B cell (primary cell): ENCODE measurements around the gene TTYH1. TPM values are rescaled to one million over a fixed set of nuclear protein-coding genes. Genes with fewer than 3 reads are reported as not detected.
A peak's percentile ranks its signal among the peaks of the same experiment; 100 is the strongest.

ENCODE experiments used
- ATAC-seq: fragments of 200-7000 bp; cut with Tn5 transposase; one replicate; pipeline ENCODE4 v1.10.0; 2021; ENCODE audit warnings: low read depth, mild to moderate bottlenecking, moderate number of reproducible peaks, moderate library complexity
- CTCF ChIA-PET: fragments of 350-600 bp; sonication (Branson Sonifier 250); formaldehyde crosslinking; loops from one replicate; lab custom pipeline; 2021; ENCODE audit warnings: antibody characterized with exemption, inconsistent platforms; lab: Charles Lee
- POLR2A ChIA-PET: fragments of 350-600 bp; sonication (Branson Sonifier 250); formaldehyde crosslinking; loops from one replicate; lab custom pipeline; 2021; ENCODE audit warnings: antibody characterized with exemption; lab: Charles Lee
- DNase-seq: peaks from one replicate; pipeline ENCODE4 v3.0.0; 2013
- H2AFZ ChIP-seq: 2 replicates; pipeline ENCODE4 v1.6.1; 2012; ENCODE audit warnings: mild to moderate bottlenecking, low read depth, low read length; ENCODE audit not compliant: insufficient read depth, poor library complexity, severe bottlenecking
- H3K27ac ChIP-seq, 2 donors: 1 replicate in 1 of 2; 2 replicates in 1 of 2; pipeline ENCODE4 v1.5.1; 2012 to 2013; ENCODE audit warnings: low read length in 2 of 2, mild to moderate bottlenecking in 2 of 2, moderate library complexity in 1 of 2
- H3K27me3 ChIP-seq, 4 experiments: fragments of 200-600 bp in 1 of 4; sonication (generic) in 1 of 4; replicated peaks in 1 of 4; 1 replicate in 2 of 4; 2 replicates in 2 of 4; pipeline versions ENCODE4 v1.6.1 to v1.7.0; 2013 to 2016; ENCODE audit warnings: low read length in 3 of 4, mild to moderate bottlenecking in 2 of 4, mixed read lengths in 1 of 4, moderate library complexity in 1 of 4; ENCODE audit not compliant: insufficient read depth in 4 of 4, control insufficient read depth in 3 of 4; ENCODE audit errors: control extremely low read depth in 1 of 4
- H3K36me3 ChIP-seq, 2 experiments: replicated peaks in 1 of 2; 1 replicate in 1 of 2; 2 replicates in 1 of 2; pipeline versions ENCODE4 v1.6.1 to v1.7.1; 2013; ENCODE audit warnings: low read length in 1 of 2; ENCODE audit not compliant: insufficient read depth in 2 of 2, control insufficient read depth in 1 of 2; ENCODE audit errors: control extremely low read depth in 1 of 2, extremely low read depth in 1 of 2
- H3K4me1 ChIP-seq, 2 donors: fragments of 200-600 bp in 1 of 2; sonication (generic) in 1 of 2; 1 replicate in 1 of 2; 2 replicates in 1 of 2; pipeline versions ENCODE4 v1.5.1 to v1.6.1; 2013 to 2017; ENCODE audit warnings: low read length in 2 of 2; ENCODE audit not compliant: control insufficient read depth in 2 of 2, insufficient read depth in 2 of 2
- H3K4me2 ChIP-seq: replicated peaks from 2 replicates; pipeline ENCODE3; 2012; ENCODE audit warnings: mild to moderate bottlenecking, low read depth, low read length; ENCODE audit not compliant: poor library complexity, severe bottlenecking
- H3K4me3 ChIP-seq, 5 experiments: fragments of 200-600 bp in 1 of 5; sonication (generic) in 1 of 5; 1 replicate in 3 of 5; 2 replicates in 2 of 5; pipeline versions ENCODE4 v1.5.1 to v1.7.0; 2011 to 2016; ENCODE audit warnings: low read length in 4 of 5, mild to moderate bottlenecking in 4 of 5, low read depth in 2 of 5, control low read depth in 1 of 5, moderate library complexity in 1 of 5; ENCODE audit not compliant: insufficient read depth in 1 of 5; ENCODE audit errors: control extremely low read depth in 1 of 5, extremely low read depth in 1 of 5
- H3K79me2 ChIP-seq: fragments of 200-600 bp; sonication (generic); one replicate; pipeline ENCODE4 v1.6.0; 2016; ENCODE audit warnings: low read length; ENCODE audit not compliant: control insufficient read depth, insufficient read depth
- H3K9ac ChIP-seq: fragments of 200-600 bp; sonication (generic); 2 replicates; pipeline ENCODE4 v1.6.1; 2017; ENCODE audit warnings: mild to moderate bottlenecking, low read length, moderate library complexity
- H3K9me3 ChIP-seq, 3 donors: one replicate each; pipeline versions ENCODE4 v1.6.1 to v1.7.1; 2013; ENCODE audit warnings: low read length in 2 of 3; ENCODE audit not compliant: control insufficient read depth in 2 of 3, insufficient read depth in 1 of 3; ENCODE audit errors: control extremely low read depth in 1 of 3
- H4K20me1 ChIP-seq: 2 replicates; pipeline ENCODE4 v1.6.0; 2012; ENCODE audit warnings: mild to moderate bottlenecking, low read length; ENCODE audit not compliant: insufficient read depth, control insufficient read depth, poor library complexity, severe bottlenecking
- H3K27ac Mint-ChIP-seq: one replicate; pipeline ENCODE4 v1.8.0; 2021; ENCODE audit warnings: mixed read lengths
- H3K27me3 Mint-ChIP-seq: one replicate; pipeline ENCODE4 v1.8.0; 2021; ENCODE audit warnings: mixed read lengths
- H3K4me1 Mint-ChIP-seq: one replicate; pipeline ENCODE4 v1.8.0; 2021; ENCODE audit warnings: mixed read lengths
- H3K4me3 Mint-ChIP-seq: one replicate; pipeline ENCODE4 v1.8.0; 2021; ENCODE audit warnings: mixed read lengths
- H3K9me3 Mint-ChIP-seq: one replicate; pipeline ENCODE4 v1.8.0; 2022; ENCODE audit warnings: mixed read lengths; ENCODE audit not compliant: insufficient read depth
- CTCF ChIP-seq: fragments of 200-600 bp; IDR thresholded peaks from one replicate; pipeline ENCODE4 v1.8.0; 2022; ENCODE audit warnings: antibody characterized with exemption, mild to moderate bottlenecking
- WGBS: methylation state at CpG from one replicate; pipeline ENCODE4 v1.1.5; 2013; ENCODE audit warnings: missing lambda C conversion rate; ENCODE audit not compliant: insufficient coverage; 5-methylcytosine and 5-hydroxymethylcytosine counted together
- intact Hi-C: fragments of 100-400 bp; cut with micrococcal nuclease; formaldehyde crosslinking; loops from one replicate; pipeline ENCODE4 v1.10.0; 2022
- polyA plus RNA-seq: library from polyadenylated mRNA; depleted of rRNA; stranded (reverse); fragments of >200 nt; gene quantifications from 2 replicates; pipeline ENCODE4 v1.2.3, GENCODE V29; 2012
- total RNA-seq, 2 donors: library from RNA; stranded (reverse); fragments of 120-200 nt in 1 of 2; gene quantifications; 1 replicate in 1 of 2; 2 replicates in 1 of 2; pipeline versions ENCODE4 v1.2.3 to v1.2.4, GENCODE V29; 2013 to 2022

TTYH1 gene
- total and polyA plus RNA-seq, 2 donors (not counting 1 experiment from before 2014, with no cell fraction given): not detected

DNA sequence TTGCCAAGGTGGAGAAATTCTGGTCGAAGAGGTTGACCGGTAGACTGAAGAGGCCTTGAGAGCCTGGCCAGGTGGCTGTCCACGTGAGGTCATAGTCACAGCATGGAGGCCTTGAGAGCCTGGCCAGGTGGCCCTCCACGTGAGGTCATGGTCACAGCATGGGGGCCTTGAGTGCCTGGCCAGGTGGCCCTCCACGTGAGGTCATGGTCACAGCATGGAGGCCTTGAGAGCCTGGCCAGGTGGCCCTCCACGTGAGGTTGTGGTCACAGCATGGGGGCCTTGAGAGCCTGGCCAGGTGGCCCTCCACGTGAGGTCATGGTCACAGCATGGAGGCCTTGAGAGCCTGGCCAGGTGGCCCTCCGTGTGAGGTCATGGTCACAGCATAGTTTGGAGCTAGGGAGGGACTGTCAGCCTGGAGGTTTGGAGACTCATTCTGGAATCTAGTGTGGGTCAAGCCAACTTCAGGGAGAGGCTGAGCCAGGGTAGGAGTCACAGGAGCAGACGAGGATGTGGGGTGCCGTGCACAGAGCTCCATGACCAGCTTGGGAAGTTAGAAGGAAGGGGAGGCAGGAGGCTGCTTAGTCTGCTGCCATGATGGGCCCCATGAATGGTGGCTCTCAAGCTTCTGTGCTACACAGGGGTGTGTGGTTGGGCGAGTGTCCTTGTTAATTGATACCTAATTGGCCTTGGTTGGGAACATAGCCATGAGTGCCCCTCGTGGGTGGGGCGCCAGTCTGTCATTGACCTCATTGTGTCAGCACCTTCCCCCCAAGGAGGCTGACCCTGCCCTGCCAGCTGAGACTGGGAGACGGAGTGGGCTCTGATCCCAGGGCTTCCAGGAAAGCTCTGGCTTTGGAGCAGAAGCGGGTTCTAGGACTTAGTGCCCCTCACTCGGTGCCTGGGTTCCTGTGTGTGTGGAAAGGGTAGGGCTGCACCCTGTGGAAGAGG, 44.3 kb downstream of the TTYH1 start:
- TF ChIP-seq CTCF: no peak
- Mint-ChIP-seq H3K27me3 (no peaks in the 10 kb centered on the region), H3K4me3 (no peak overlapping the region), H3K4me1 (peaks cover 20% of the 10 kb centered on the region), H3K27ac (peak overlapping the region; percentile 59), H3K9me3 (no peaks in the 10 kb centered on the region)
- no peak overlapping the region for H3K27ac ChIP-seq
- ChIA-PET POLR2A (interaction anchor here (1.4 kb wide), 1 partner anchor 11 kb away, joined by 10 read pairs; the partner anchor contains the start of gene LENG8), CTCF (no interaction called here)
- DNase-seq: no peak
- WGBS: 88% methylated on average over 16 of the region's 16 CpGs
- H2AFZ ChIP-seq: no peak overlapping the region
- no peak overlapping the region for H3K9ac ChIP-seq
- no peak overlapping the region for H3K4me3 ChIP-seq
- H3K4me2 ChIP-seq: no peak overlapping the region
- peaks cover 83% of the 10 kb centered on the region for H4K20me1 ChIP-seq
- peaks cover 48% of the 10 kb centered on the region for H3K79me2 ChIP-seq
- peaks cover 0 to 11% (median 0%) of the 10 kb centered on the region in 3 donors for H3K9me3 ChIP-seq
- no peak for ATAC-seq
- no peaks in the 10 kb centered on the region for H3K27me3 ChIP-seq
- intact Hi-C loops: loop anchor here (5.0 kb wide), 1 partner anchor 592 kb away; the partner anchor contains the start of gene MYADM
- H3K36me3 ChIP-seq: peaks cover 0 to 71% of the 10 kb centered on the region in 2 experiments
- peaks cover 14 to 25% of the 10 kb centered on the region in 2 donors for H3K4me1 ChIP-seq
